WI38 (cell line): ENCODE data around the gene PTER.

Experiments
- H3K4me3 ChIP-seq: 2 replicates; pipeline ENCODE4 v1.5.1; 2011; ENCODE audit warnings: low read depth, mild to moderate bottlenecking, control low read depth, low read length
- CTCF ChIP-seq: IDR thresholded peaks from 2 replicates; pipeline ENCODE4 v1.5.1; 2012; ENCODE audit warnings: low read depth, mild to moderate bottlenecking, control low read depth, low read length

The PTER gene

DNA sequence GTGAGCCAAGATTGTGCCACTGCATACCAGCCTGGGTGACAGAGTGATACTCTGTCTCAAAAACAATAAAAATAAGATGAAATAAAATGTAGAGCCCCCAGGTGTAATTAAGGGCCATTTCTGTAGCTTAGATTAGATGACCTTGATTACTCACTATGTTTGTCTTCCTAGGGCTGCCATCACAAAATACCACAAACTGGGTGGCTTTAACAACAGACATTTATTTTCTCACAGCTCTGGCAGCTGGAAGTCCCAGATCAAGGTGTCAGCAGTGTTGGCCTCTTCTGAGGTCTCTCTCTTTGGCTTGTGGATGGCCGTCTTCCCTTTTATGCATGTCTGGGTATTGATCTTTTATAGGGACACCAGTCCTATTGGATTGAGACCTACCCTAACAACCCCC, 6.1 kb downstream of the PTER start:
- TF ChIP-seq CTCF: no peak

DNA sequence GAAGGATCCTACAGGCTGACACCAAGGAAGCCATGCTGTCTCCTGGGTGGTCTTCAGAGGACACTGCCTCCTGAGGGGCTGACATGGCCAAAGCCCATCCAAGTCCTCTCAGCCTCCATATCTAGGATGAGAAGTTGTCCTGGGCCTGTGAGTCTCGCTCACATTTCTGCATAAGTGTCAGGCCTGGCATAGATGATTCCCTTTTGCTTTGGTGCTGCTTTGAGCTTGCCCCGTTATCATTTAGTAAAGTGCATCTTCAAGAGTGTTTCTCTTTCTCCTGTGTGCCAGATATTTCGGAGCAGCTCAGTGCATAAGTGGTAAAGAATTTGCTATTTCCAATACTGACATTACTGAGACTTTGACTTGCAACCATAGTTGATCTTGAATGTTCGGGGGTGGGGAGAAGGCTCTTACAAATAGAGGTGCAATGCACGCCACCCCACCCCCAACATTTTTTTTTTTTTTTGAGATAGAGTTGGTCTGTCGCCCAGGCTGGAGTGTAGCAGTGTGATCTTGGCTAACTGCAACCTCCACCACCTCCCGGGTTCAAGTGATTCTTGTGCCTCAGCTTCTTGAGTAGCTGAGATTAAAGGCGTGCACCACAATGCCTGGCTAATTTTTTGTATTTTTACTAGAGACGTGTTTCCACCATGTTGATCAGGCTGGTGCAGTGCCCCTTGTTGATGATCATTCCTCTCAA, 9.1 kb downstream of the PTER start:
- no peak for TF ChIP-seq CTCF
- no peak overlapping the region for H3K4me3 ChIP-seq

More for the DNA sequence above, 6.1 kb downstream of the PTER start:
- H3K4me3 ChIP-seq: no peak overlapping the region

GRCh38 chr10:16449454-16449853, 12.6 kb downstream of the PTER start:
- no peak for TF ChIP-seq CTCF
- no peak overlapping the region for H3K4me3 ChIP-seq

DNA sequence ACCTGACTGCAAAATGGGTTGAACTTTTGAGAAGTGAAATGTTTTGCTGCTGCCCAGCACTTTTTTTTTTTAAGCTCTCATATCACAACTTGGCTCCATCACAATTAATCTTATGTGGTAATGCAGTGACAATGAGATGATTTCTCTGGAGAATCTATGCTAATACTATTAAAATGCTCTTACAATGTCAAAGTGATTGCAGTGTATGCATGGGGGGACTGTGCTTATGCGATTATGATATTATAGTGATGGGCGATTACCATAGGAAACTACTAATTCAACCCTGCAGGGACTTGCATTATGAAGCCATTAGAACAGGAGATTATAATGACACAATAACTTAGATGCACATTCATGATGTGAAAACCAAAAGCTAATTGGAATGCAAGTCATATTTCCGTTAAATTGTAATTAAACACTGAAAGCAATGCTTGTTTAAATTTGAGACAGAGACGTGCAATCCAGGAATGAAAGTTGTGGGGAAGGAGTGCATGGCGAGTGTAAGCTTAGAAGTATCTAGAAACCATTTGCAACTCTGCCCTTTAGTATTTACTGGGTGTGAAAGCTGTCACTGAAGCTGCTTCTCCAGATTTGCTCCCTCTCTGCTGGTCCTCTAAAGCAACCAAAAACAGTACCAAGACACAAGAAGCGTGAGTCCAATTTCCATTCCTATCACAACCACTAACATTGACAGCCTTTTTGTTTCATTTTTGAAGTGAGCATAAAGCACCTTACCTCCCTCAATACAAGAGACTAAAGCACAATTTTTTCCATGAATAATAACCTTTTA, 21.6 kb downstream of the PTER start:
- no peak overlapping the region for H3K4me3 ChIP-seq
- TF ChIP-seq CTCF: no peak

DNA sequence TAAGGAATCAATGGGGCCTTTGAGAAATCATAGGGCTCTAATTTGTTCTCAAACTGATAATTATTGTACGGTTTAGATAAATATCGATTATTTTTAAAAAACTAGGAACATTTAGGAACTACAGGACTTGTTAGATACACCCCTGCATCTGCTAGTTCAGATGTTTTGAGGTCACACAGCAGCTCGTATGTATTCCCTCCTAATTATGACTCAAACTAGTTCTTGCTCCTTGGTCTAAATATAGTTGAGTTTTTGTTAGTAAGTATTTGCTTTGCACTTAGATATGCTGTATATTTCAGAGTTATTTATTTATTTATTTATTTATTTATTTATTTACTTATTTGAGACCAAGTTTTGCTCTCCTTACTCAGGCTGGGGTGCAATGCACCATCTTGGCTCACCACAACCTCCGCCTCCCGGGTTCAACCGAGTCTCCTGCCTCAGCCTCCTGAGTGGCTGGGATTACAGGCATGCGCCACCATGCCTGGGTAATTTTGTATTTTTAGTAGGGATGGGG, 22.7 kb downstream of the PTER start:
- no peak overlapping the region for H3K4me3 ChIP-seq
- TF ChIP-seq CTCF: no peak

- H3K4me3 ChIP-seq: no peak overlapping the region
- TF ChIP-seq CTCF: no peak
These were observed 29.2 kb downstream of the PTER start for GRCh38 chr10:16466001-16466400.

GRCh38 chr10:16470747-16471146, 33.9 kb downstream of the PTER start:
- no peak overlapping the region for H3K4me3 ChIP-seq
- no peak for TF ChIP-seq CTCF
